Fibroblast of lung (primary cell): ENCODE results near the gene RAPH1. TPM values are rescaled to one million over a fixed set of nuclear protein-coding genes. Genes with fewer than 3 reads are reported as not detected.

ENCODE experiments used
- DNase-seq, 2 donors: peaks; one replicate each; pipeline versions ENCODE4 v3.0.0 to v3.0.0-alpha.2; 2010; ENCODE audit warnings: low read depth in 2 of 2
- H2AFZ ChIP-seq: 2 replicates; pipeline ENCODE4 v1.5.1; 2012; ENCODE audit warnings: low read length, control low read depth, inconsistent platforms
- H3K27ac ChIP-seq: 2 replicates; pipeline ENCODE4 v1.5.1; 2011; ENCODE audit warnings: low read length, control low read depth; ENCODE audit not compliant: insufficient read depth
- H3K27me3 ChIP-seq: 2 replicates; pipeline ENCODE4 v1.5.1; 2011; ENCODE audit warnings: mild to moderate bottlenecking, low read length; ENCODE audit not compliant: control insufficient read depth, insufficient read depth
- H3K36me3 ChIP-seq: 2 replicates; pipeline ENCODE4 v1.5.1; 2011; ENCODE audit warnings: low read length; ENCODE audit not compliant: control insufficient read depth, insufficient read depth
- H3K4me1 ChIP-seq: 2 replicates; pipeline ENCODE4 v1.5.1; 2011; ENCODE audit warnings: low read length; ENCODE audit not compliant: control insufficient read depth, insufficient read depth; ENCODE audit errors: extremely low read depth
- H3K4me2 ChIP-seq: 2 replicates; pipeline ENCODE4 v1.5.1; 2011; ENCODE audit warnings: low read length, control low read depth; ENCODE audit not compliant: insufficient read depth; ENCODE audit errors: extremely low read depth
- H3K4me3 ChIP-seq, 4 experiments: fragments of 200-600 bp in 1 of 4; sonication (generic) in 1 of 4; replicated peaks in 1 of 4; 2 replicates each; pipeline ENCODE4 v1.5.1; 2011 to 2016; ENCODE audit warnings: low read length in 4 of 4, low read depth in 3 of 4, mild to moderate bottlenecking in 3 of 4, control low read depth in 2 of 4, inconsistent platforms in 1 of 4, mixed read lengths in 1 of 4; ENCODE audit not compliant: insufficient read depth in 1 of 4; ENCODE audit errors: control extremely low read depth in 1 of 4
- H3K79me2 ChIP-seq: 2 replicates; pipeline ENCODE4 v1.5.1; 2012; ENCODE audit warnings: mild to moderate bottlenecking, low read length, inconsistent platforms; ENCODE audit not compliant: control insufficient read depth, insufficient read depth
- H3K9ac ChIP-seq: 2 replicates; pipeline ENCODE4 v1.5.1; 2011; ENCODE audit warnings: mild to moderate bottlenecking, low read length, control low read depth; ENCODE audit not compliant: insufficient read depth
- H3K9me3 ChIP-seq: 2 replicates; pipeline ENCODE4 v1.5.1; 2012; ENCODE audit warnings: low read depth, low read length; ENCODE audit not compliant: control insufficient read depth, insufficient read depth
- H4K20me1 ChIP-seq: 2 replicates; pipeline ENCODE4 v1.5.1; 2011; ENCODE audit warnings: low read length; ENCODE audit not compliant: control insufficient read depth, insufficient read depth; ENCODE audit errors: extremely low read depth
- EZH2 ChIP-seq: IDR thresholded peaks from 2 replicates; pipeline ENCODE4 v1.5.1; 2012; ENCODE audit warnings: low read length, control low read depth, mild to moderate bottlenecking; ENCODE audit errors: missing control alignments
- polyA plus RNA-seq, 2 donors: library from polyadenylated mRNA; depleted of rRNA in 1 of 2; stranded (reverse) in 1 of 2; unstranded in 1 of 2; fragments of >200 nt; gene quantifications; 2 replicates each; pipeline ENCODE4 v1.2.1, GENCODE V29; 2011 to 2012; ENCODE audit warnings: missing spikeins in 1 of 2
- total RNA-seq: library from RNA; depleted of rRNA; stranded (reverse); fragments of >200 nt; gene quantifications from 2 replicates; pipeline ENCODE4 v1.2.1, GENCODE V29; 2014
- TF ChIP-seq, protein P1 (sequence below), 2 donors: IDR thresholded peaks in 1 of 2; conservative IDR thresholded peaks in 1 of 2; 1 replicate in 1 of 2; 2 replicates in 1 of 2; pipeline ENCODE4 v1.5.1; 2011 to 2012; ENCODE audit warnings: low read length in 2 of 2, control low read depth in 1 of 2, inconsistent platforms in 1 of 2, low read depth in 1 of 2, mild to moderate bottlenecking in 1 of 2

Gene RAPH1
- total and polyA plus RNA-seq, 2 donors (not counting 1 experiment from before 2014, with no cell fraction given) = 14.1 to 21.1 TPM

DNA sequence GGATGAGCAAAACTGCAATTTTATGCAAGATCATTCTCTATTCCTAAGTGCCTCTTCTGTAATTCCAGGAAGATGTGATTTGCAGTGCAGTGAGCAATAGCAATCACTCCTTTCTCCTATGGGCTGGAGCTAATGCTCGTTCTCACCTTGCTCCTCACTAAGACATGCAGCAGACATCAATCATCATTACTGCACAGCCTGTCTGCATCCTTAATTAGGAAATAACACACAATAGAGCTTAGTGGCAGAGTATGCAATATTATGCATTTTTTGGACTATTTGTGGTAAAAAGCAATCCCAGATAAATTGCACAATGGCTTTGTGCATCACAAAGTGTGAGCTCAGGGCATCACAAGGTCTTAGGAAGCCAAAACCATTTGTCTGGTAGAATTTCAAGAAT is 32.6 kb upstream of the RAPH1 start:
- H3K4me2 ChIP-seq = no peak overlapping the region
- H3K36me3 ChIP-seq = no peaks in the 10 kb centered on the region

DNA sequence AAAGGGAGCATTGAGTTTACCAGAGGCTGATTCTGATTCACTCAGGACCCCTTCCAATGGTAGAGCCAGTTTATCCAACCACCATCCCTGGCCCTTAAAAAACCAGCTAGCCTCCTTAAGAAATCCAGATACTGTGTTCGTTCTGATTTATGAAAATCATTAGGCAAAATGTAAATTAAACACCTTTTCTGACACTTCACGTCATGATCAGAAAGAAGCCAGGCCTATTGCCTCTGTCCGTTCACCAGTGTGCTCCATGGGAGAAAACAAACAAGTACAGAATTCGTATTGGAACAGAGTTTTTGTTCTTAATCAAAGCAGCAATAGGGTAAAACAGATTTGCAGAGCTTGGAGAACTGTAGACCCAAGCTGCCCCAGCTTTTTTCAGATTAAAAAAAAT is 31.1 kb upstream of the RAPH1 start:
- H3K9ac ChIP-seq = no peak overlapping the region
- H3K4me1 ChIP-seq = no peaks in the 10 kb centered on the region
- no peaks in the 10 kb centered on the region for H3K27me3 ChIP-seq
- DNase-seq = no peak
- H4K20me1 ChIP-seq = no peaks in the 10 kb centered on the region
- no peaks in the 10 kb centered on the region for H3K36me3 ChIP-seq
- no peak overlapping the region for H3K27ac ChIP-seq
- no peaks in the 10 kb centered on the region for H3K9me3 ChIP-seq
- no peaks in the 10 kb centered on the region for H3K79me2 ChIP-seq
- H3K4me3 ChIP-seq = no peak overlapping the region
- no peak overlapping the region for H3K4me2 ChIP-seq
- H2AFZ ChIP-seq = no peak overlapping the region
- no peak for TF ChIP-seq EZH2
- TF ChIP-seq, protein P1, sequence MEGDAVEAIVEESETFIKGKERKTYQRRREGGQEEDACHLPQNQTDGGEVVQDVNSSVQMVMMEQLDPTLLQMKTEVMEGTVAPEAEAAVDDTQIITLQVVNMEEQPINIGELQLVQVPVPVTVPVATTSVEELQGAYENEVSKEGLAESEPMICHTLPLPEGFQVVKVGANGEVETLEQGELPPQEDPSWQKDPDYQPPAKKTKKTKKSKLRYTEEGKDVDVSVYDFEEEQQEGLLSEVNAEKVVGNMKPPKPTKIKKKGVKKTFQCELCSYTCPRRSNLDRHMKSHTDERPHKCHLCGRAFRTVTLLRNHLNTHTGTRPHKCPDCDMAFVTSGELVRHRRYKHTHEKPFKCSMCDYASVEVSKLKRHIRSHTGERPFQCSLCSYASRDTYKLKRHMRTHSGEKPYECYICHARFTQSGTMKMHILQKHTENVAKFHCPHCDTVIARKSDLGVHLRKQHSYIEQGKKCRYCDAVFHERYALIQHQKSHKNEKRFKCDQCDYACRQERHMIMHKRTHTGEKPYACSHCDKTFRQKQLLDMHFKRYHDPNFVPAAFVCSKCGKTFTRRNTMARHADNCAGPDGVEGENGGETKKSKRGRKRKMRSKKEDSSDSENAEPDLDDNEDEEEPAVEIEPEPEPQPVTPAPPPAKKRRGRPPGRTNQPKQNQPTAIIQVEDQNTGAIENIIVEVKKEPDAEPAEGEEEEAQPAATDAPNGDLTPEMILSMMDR (conservative IDR thresholded peaks at IDR 0.05 in 1 of 2, IDR thresholded peaks at IDR 0.05 in 1 of 2; ENCODE audit: low read depth in 1 of 2, low read length in 2 of 2) = no peak

More for the DNA sequence above, 32.6 kb upstream of the RAPH1 start:
- H3K27ac ChIP-seq = no peak overlapping the region
- no peaks in the 10 kb centered on the region for H3K79me2 ChIP-seq
- H3K4me3 ChIP-seq = no peak overlapping the region
- TF ChIP-seq EZH2 = no peak
- TF ChIP-seq, protein P1 (conservative IDR thresholded peaks at IDR 0.05 in 1 of 2, IDR thresholded peaks at IDR 0.05 in 1 of 2; ENCODE audit: low read depth in 1 of 2, low read length in 2 of 2) = no peak
- DNase-seq = no peak
- no peak overlapping the region for H2AFZ ChIP-seq
- H3K9ac ChIP-seq = no peak overlapping the region
- H3K9me3 ChIP-seq = no peaks in the 10 kb centered on the region
- no peaks in the 10 kb centered on the region for H4K20me1 ChIP-seq
- no peaks in the 10 kb centered on the region for H3K27me3 ChIP-seq
- no peaks in the 10 kb centered on the region for H3K4me1 ChIP-seq

DNA sequence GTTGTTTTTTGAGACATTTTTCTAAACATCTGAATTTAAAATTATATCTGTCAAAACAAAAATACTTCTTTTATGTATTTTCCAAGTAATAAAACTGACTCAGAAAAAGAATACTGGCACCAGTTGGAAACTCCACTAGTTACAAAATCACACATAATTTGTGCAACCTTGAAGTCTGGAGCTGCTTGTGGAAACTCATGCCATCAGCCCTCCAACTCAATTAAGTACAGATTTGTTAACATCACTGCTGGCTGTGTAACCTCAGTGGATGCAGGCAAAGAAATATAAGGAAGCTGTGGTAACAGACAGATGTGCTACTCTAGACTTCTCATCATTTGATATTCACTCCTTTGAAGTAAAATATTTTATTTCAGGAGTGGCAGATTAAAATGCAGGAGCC is 30.0 kb upstream of the RAPH1 start:
- Histone ChIP-seq H3K27me3 (no peaks in the 10 kb centered on the region), H3K4me2 (no peak overlapping the region), H3K9ac (no peak overlapping the region), H3K4me3 (no peak overlapping the region), H4K20me1 (no peaks in the 10 kb centered on the region), H3K27ac (no peak overlapping the region), H3K36me3 (no peaks in the 10 kb centered on the region), H3K4me1 (no peaks in the 10 kb centered on the region), H3K9me3 (no peaks in the 10 kb centered on the region), H2AFZ (no peak overlapping the region), H3K79me2 (no peaks in the 10 kb centered on the region)
- no peak for TF ChIP-seq EZH2
- TF ChIP-seq, protein P1 (conservative IDR thresholded peaks at IDR 0.05 in 1 of 2, IDR thresholded peaks at IDR 0.05 in 1 of 2; ENCODE audit: low read depth in 1 of 2, low read length in 2 of 2) = no peak
- DNase-seq = no peak
